ENCODE results near the gene DAAM2. TPM values are rescaled to one million over a fixed set of nuclear protein-coding genes. Genes with fewer than 3 reads are reported as not detected.

The DAAM2 gene
- total and polyA plus RNA-seq, 12 donors: 6.0 to 25.9 (median 12.2) TPM

- H3K27me3 ChIP-seq: no peaks in the 10 kb centered on the region
- DNase-seq (no peak), ATAC-seq (no peak)
- no peaks in the 10 kb centered on the region for H3K4me1 ChIP-seq
- WGBS, 2 donors: 80 to 85% methylated on average over 4 of the region's 4 CpGs
- no peak overlapping the region for H3K27ac ChIP-seq
- TF ChIP-seq CTCF (IDR thresholded peaks at IDR 0.05): no peak
- no peaks in the 10 kb centered on the region for H3K36me3 ChIP-seq
- H3K4me3 ChIP-seq: no peak overlapping the region
- H3K9me3 ChIP-seq: no peaks in the 10 kb centered on the region
- intact Hi-C loops (cut with DNase I): no loop called here
Measured at GRCh38 chr6:39770446-39770845, 21.7 kb upstream of the DAAM2 start.

DNA sequence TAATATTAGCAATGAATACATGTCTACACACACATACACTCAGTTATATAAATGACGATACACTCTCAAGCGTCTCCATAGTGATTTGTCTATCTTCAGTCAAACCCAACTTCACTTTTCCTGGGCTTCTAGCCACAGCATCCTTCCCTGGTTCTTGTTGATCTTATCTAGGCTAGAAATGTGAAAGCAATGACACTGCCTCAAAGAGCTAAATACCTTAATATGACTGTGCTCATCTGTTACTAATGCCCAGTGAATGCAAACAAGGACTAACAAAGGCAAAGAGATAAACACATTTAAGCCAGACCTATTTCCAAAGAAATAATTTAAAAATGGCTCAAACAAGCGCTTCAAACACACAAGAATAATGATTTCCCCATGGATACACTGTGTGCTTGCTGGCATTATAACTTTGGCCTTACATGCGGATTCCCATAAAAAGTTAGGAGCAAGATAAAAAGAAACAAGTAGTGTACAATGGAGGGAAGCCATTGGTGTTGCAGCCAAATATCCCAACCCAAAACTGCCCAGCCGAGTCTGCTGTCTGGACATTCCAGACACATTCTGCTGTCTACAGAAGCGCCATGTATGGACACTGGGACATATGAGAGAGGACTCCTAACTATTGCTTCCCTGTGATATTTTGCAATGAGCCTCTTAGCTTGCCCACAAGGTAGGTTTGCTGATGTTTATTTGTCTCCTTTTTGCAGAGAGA is 19.5 kb upstream of the DAAM2 start:
- WGBS, 2 donors: 68 to 87% methylated on average over 6 of the region's 6 CpGs
- no peak for DNase-seq
- no peak for ATAC-seq
- peaks cover 0 to 10% (median 0%) of the 10 kb centered on the region in 9 donors for H3K4me1 ChIP-seq
- H3K4me3 ChIP-seq: no peak overlapping the region
- no peaks in the 10 kb centered on the region for H3K9me3 ChIP-seq
- no peak for TF ChIP-seq CTCF (IDR thresholded peaks at IDR 0.05)
- intact Hi-C loops (cut with DNase I): no loop called here
- no peak overlapping the region for H3K27ac ChIP-seq
- H3K27me3 ChIP-seq: no peaks in the 10 kb centered on the region
- H3K36me3 ChIP-seq: no peaks in the 10 kb centered on the region

- no peak for DNase-seq
- no peak overlapping the region for H3K4me3 ChIP-seq
- no peak for TF ChIP-seq CTCF (IDR thresholded peaks at IDR 0.05)
- intact Hi-C loops (cut with DNase I): no loop called here
- H3K4me1 ChIP-seq: peaks cover 0 to 12% (median 6%) of the 10 kb centered on the region in 9 donors
- H3K36me3 ChIP-seq: no peaks in the 10 kb centered on the region
- H3K27me3 ChIP-seq: no peaks in the 10 kb centered on the region
- H3K9me3 ChIP-seq: no peaks in the 10 kb centered on the region
- ATAC-seq: no peak
- 91 to 92% methylated on average over 2 of the region's 2 CpGs for WGBS, 2 donors
- no peak overlapping the region for H3K27ac ChIP-seq
Measured at GRCh38 chr6:39773782-39774181, 18.4 kb upstream of the DAAM2 start.

DNA sequence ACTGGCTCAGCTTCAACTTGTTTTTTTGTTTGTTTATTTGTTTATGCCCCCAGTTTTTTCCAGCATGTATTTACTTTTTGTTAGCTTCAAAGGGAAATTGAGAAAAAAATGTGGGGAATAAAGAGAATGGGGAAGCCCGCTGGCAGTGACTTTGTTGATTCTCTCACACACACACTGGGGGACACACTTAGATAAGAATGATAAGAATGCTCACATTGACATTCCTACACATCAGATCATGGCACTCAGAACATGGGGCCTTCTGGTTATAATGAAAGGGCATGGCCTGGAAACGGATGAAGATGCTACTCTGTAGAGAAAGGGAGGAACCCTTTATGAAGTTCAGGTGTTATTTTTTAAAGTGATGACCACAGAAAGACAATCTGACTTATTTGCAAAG is 15.6 kb upstream of the DAAM2 start:
- Histone ChIP-seq H3K27ac (no peak overlapping the region), H3K27me3 (no peaks in the 10 kb centered on the region), H3K4me1 (peaks cover 0 to 12% (median 6%) of the 10 kb centered on the region in 9 donors), H3K4me3 (no peak overlapping the region), H3K9me3 (no peaks in the 10 kb centered on the region), H3K36me3 (no peaks in the 10 kb centered on the region)
- WGBS, 2 donors: 79 to 80% methylated on average over 2 of the region's 2 CpGs
- intact Hi-C loops (cut with DNase I): no loop called here
- no peak for TF ChIP-seq CTCF (IDR thresholded peaks at IDR 0.05)
- ATAC-seq: no peak
- DNase-seq: no peak
